Sigmoid colon (tissue), 4 donors: Measurements from ENCODE around the gene SMARCAL1.
"Not testable (repeated sequence)": the region's sequence is repeated elsewhere in the genome, so short reads cannot be mapped to it uniquely, and the experiment has no call there.

Experiments used
- CTCF ChIP-seq, 4 experiments: fragments of 450-650 bp in 3 of 4; fragments of 200-600 bp in 1 of 4; IDR thresholded peaks; one replicate each; pipeline ENCODE4 v1.5.1; 2016 to 2019; ENCODE audit warnings: antibody characterized with exemption in 4 of 4, mild to moderate bottlenecking in 3 of 4, moderate library complexity in 2 of 4
- POLR2A ChIP-seq, 2 donors: fragments of 450-650 bp; IDR thresholded peaks; one replicate each; pipeline ENCODE4 v1.6.1; 2016; ENCODE audit warnings: antibody characterized with exemption in 2 of 2, mild to moderate bottlenecking in 2 of 2, moderate library complexity in 2 of 2
- POLR2AphosphoS5 ChIP-seq, 4 donors: sonication (generic); formaldehyde crosslinking; IDR thresholded peaks; one replicate each; pipeline ENCODE4 v1.6.1; 2017; ENCODE audit warnings: antibody characterized with exemption in 4 of 4

- TF ChIP-seq CTCF, POLR2AphosphoS5, POLR2A (IDR thresholded peaks at IDR 0.05): not testable (repeated sequence)
These were observed 27.9 kb upstream of the SMARCAL1 start for GRCh38 chr2:216384409-216384808.
